ENCODE results near the gene FN3KRP.

FN3KRP gene, protein sequence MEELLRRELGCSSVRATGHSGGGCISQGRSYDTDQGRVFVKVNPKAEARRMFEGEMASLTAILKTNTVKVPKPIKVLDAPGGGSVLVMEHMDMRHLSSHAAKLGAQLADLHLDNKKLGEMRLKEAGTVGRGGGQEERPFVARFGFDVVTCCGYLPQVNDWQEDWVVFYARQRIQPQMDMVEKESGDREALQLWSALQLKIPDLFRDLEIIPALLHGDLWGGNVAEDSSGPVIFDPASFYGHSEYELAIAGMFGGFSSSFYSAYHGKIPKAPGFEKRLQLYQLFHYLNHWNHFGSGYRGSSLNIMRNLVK

GRCh38 chr17:82716203-82717010, at the start of gene FN3KRP:
TSS of gene FN3KRP (plus strand) at chr17:82716706. CDS start at chr17:82716756, 50 bp downstream.
- DNase-seq: peak; percentile 89

DNA sequence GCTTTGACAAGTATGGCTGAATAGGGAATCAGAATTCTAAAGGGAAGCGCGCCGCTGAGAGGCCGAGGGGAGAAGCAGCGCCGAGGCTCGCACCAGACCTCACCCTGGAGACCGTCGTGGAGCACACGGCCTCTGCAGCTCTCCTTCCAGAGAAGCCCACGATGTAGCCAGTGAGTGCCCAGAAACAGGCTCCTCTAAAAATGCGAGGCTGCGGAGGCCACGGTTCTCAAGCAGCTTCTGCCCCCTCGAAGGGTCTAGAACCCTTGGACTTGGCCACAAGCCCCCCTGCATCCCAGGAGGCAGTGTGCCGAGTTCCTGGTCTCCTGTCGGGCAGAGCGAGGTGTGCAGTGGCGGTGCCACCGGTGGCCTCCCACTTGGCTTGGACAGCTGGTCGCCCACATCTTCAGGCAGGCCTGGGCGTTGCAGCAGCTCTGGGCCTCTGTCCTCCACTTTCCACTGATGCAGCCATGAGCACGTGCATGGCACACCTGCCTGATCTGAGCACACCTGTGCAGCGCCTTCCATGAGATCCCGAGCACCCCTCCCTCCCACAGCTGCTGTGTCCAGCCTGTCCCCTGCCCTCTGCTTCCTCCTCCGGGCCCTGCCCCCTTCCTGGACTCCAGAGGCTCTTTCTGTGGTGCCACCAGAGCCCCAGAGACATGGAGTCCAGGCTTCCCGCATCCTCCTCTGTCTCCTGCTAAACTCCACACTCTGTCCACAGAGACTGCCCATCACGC, 49.4 kb upstream of the FN3KRP start:
- no peak for DNase-seq

DNA sequence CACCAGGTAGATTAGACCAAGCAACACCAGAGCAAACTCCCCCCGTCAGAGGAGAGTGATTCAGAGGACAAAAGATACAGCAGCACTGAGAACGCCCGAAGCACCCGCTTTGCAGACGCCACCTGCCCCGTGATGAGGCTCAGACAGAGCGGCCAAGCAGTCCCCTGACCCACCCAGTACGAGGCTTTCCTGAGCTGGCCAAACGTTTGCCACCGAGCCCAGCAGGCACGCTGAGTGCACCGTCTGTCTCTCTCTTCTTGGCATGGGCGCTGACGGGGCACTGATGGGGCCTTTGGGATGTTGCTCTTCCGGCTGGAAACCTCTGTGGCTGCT, 48.9 kb upstream of the FN3KRP start:
- no peak for DNase-seq

DNA sequence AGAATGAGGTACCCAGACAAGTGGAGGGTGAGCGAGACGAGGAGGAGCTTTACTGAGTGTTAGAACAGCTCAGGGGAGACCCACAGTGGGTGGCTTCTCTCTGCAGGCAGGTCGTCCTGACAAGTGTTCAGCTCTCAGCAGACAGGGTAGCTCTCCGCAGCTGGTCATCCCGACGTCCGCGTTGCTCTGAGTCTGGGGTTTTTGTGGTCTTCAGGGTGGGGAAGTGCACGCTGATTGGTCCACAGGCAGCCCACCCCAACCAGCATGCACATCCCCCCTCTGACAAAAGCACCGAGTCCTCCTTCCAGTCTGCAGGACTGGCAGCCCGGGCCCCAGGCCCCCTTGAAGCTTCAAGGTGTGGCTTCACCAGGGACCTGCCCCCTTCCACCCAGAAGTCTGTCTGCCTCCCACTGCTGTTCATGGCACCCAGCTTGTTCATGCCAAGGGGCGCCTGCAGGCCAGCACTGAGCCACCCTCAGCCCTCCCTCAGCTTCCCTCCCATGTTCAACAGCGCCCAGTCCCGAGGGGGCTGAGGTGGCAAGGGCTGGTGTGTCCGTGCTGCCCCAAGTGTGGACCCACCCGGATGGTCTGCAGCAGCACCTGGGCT, 48.4 kb upstream of the FN3KRP start:
- no peak for DNase-seq

DNA sequence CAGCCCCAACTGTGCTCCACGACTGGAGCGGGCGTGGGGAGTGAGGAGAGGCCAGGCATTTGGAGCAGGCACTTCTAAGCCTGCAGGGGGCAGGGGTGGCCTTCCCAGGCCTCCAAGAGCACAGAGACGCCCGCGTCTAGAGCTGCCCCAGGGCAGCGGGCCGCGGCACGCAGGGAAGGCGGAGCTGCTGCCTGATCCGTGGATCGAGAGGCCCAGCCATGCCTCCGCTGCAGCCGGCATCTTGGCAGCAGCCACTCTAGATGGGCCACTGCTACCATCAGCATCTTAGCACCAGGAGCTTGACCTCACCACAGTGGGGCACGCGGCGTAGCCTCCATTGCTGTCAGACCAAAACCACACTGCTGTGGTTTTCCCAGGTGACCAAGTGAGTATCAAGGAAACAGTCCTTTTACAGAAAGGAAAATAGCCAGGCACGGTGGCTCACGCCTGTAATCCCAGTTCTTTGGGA, 47.8 kb upstream of the FN3KRP start:
- DNase-seq: no peak

DNA sequence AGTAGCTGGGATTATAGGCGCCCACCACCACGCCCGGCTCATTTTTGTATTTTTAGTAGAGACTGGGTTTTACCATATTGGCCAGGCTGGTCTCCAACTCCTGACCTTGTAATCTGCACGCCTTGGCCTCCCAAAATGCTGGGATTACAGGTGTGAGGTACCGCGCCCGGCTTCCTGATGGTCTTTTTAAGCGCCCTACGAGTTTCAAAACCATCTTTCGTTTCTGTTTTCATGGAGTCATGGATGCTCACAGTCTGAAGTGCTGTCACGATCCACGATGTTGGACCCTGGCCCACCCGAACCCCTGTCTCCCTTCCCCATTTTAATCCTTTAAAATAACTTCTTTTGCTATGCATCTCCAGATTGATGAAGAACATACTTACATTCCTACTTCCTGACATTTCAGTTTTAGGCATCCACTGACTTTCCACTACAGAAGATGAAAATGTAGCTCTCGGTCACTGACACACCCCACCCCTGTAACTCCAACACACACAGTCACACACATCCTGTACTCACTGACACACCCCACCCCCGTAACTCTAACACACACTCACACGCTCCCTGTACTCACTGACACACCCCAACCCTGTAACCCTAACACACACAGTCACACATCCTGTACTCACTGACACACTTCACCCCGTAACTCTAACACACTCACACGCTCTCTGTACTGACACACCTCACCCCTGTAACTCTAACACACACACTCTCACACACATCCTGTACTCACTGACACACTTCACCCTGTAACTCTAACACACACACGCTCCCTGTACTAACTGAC, 45.6 kb upstream of the FN3KRP start:
- no peak for DNase-seq

DNA sequence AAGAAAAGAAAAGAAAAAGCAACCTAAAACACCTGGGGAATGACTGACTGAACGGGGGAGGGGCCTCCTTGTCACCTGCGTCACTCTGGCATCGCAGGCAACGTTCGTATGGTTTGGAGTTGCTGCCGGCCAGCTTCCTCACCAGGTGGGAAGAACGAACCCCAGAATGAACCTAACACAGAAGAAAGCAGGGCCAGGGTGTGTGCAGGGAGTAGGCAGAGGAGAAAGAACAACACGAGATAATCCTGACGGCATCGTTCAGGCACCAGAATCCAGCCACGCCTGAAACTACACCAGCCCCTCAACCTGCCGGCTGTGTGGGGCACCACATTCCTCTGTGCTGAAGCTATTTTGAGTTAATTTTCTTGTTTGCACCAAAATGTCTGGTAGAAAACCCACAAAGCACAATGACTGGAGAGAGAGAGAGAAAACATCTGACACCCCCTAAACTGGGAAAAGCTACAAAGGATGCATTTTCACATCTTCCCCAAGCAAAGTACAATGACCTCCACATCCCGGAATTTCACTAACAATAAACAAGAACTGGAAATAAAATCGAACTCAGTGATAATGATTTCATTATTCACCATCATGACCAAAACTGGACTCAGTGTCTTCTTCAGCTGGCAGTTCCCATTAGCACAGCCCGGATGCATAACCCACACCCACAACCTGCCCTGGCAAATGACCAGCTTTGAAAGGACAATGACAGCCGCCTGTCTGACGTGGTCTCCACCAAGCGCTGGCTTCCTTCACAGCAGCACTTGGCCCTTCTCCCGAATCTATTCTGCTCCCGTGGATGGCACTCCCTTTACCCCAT, 41.6 kb upstream of the FN3KRP start:
- DNase-seq: no peak

DNA sequence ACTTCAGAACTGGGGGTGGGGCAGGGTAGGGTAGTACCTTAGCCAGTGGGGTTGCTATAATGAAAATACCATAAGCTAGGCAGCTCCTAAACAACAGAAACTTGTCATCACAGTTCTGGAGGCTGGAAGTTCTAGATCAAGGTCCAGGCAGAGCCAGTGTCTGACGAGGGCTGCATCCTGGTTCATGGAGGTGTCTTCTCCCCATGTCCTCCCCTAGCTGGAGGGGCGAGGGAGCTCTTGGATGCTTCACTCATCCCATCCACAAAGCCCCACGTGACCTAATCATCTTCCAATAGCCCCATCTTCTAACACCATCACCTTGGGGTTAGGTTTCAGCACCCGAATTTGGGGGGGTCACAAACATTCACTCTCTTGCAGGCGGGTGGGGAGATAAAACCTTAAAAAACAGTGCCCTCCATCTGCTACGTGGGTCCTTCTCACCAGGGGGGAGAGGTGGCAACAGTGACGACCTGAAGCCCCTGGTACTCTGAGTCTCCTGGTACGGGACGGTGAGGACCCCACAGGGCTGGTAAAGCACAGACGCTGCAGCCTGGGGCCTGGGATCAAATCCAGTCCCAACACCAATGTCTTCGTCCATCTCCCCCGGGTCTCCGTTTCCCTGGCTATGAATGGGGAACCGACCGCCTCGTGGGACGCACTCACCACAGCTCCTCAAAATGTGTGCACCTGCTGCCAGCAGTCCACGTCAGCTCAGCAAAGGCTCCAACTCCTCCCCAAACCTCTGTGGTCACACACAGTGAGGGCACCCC, 40.8 kb upstream of the FN3KRP start:
- no peak for DNase-seq

DNA sequence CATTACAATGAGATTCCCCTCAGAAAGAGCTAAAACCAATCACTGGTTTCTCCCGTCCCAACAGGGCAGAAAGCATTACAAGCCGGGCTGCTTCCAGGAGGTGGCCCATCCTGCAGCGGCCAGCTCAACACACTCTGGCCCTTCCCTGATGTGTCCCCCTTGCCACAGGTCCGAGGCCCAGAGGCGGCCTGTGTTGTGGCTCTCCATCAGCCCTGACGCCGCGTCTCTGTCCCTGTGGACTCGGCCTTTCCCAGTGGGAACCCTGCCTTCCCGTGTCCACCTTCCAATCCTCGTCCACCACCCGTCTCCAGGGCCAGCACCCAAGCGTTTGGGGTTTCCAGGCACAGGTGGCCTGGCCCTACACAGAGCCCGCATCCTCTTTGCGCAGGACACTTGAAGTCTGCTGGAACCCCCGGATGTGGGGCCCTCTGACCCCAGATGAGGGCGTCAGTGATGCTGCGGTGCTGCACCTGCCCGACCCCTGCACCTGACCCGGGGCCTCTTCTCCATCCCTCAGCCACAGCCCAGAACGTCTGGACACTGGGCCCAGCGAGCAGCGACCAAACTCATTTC, 39.1 kb upstream of the FN3KRP start:
- no peak for DNase-seq

DNA sequence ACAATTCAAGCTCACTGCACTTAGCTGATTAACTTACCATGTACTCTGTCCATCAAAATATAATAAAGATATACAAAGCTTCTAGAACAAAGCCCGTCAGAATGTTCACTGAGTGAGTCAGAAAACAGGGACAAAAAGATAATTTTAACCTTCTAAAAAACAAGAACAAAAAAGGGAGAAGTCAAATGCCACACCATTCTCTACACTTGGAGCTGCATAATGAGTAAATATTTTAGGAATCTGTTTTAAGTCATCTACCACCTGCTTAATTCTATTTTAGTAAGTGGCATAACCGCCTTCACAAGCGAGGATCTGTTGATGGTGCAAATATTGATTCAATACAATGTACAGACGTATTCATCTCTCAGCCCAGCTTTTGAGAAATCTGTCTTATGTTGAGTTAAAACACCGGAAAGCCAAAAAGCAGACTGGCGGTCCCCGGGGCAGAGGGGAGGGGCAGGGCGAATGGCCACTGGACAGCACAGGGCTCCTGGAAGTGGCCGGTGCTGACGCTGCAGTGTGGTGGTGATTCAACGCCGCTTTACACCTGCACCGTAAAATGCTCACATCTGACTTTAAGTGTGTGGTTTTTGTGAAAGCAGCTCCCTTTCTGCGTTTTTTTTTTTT, 38.1 kb upstream of the FN3KRP start:
- no peak for DNase-seq

DNA sequence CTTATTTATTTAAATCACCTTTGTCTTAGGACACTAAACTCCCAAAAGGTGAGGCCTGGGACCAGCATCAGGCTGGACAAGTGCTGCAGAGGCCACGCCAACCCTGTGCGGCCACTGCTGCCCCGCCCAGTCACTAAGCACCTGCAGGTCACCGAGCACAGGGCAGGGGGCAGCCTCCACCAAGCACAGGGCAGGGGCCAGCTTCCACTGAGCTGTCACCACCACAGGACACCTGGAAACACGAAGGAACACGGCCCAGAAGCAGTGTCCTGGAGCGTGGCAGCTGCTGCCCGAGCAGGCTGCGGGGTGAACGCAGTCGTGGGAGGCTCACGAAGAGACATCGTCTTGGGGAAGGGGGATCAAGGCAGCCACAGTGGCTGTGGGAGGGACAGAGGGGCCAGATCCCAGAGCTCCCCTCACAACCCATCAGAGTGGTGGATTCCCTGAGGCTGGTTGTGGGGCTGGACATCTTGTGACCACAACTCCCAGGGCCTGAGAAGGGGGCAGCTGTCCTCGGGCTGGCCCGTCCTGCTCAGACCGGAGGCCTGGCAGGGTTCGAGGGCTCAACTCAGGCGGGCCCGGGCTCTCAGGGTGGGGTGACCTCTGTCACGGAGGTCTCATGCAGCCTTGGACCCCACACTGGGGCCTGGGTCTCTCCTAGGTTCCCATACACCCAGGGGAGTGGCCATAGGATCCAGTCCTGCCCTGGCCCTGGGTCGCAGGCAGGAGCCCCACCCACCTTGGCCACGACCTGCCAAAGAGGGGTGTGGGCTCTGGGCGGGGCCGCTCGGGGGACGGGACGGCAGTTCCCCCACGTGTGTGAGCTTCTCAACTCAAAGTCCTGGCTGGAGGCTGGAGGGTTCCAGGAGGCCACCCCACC, 36.7 kb upstream of the FN3KRP start:
- no peak for DNase-seq

DNA sequence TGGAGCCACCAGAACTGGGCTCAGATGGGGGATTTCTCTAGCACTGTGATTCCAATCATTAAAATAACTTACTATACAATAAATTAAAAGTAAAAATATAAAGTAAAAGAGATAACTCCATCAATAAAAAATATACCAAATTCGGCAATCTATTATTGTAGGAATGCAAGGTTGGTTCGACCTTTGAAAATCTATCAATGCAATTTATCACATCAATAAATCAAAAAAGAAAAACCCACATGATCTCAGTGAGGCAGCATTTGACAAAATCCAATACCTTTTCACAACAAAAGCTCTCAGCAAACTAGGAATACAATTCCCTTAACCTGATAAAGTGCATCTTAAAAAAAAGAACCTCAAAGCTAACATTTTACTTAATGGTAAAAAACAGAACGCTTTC, 35.0 kb upstream of the FN3KRP start:
- DNase-seq: no peak

DNA sequence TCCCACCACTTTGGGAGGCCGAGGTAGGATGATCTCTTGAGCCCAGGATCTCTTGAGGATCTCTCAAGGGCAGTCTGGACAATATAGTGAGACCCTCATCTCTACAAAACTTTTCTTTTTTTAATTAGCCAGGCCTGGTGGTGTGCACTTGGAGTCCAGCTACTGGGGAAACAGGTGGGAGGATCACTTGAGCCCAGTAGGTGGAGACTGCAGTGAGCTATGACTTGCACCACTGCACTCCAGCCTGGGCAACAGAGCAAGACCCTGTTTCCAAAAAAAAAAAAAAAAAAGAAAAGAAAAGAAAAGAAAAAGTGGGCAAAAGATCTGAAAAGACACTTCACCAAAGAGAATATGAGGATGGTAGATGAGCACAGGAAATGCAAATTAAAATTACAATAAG, 33.0 kb upstream of the FN3KRP start:
- DNase-seq: no peak

- DNase-seq: no peak
Measured at GRCh38 chr17:82684228-82684841, 32.2 kb upstream of the FN3KRP start.

DNA sequence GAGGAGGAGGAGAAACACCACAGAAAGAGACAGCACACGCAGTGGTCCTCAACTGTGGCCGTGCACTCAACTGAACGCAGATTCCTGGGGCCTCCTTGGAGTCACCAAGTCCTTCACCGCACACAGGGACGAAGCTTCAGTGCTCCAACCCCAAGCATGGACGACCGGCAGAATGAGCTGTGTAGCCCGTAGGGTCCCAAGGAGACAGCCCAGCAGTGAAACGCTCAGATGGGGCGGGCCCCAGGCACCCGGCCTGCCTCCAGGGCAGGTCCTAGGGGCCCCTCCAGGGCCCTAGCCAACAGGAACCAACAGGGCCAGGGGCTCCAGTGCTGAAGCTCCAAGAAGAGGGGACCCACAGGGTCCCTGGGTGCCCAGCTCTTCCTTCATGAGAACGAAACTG, 31.2 kb upstream of the FN3KRP start:
- DNase-seq: no peak

- DNase-seq: no peak
Measured at GRCh38 chr17:82686366-82687324, 29.9 kb upstream of the FN3KRP start.

GRCh38 chr17:82687375-82687861, 29.1 kb upstream of the FN3KRP start:
- no peak for DNase-seq

All from stimulated activated naive CD4-positive, alpha-beta T cell treated with Interleukin-2 at 50 U/mL for 16 hours (primary cell).